Vagina (tissue), 2 donors: Measurements from ENCODE around the gene PORCN.

ENCODE experiments used
- POLR2A ChIP-seq, 2 donors: fragments of 450-650 bp; IDR thresholded peaks; one replicate each; pipeline ENCODE4 v1.6.1; 2017; ENCODE audit warnings: antibody characterized with exemption in 2 of 2, mild to moderate bottlenecking in 2 of 2, moderate library complexity in 2 of 2
- POLR2AphosphoS5 ChIP-seq, 2 donors: sonication (generic); formaldehyde crosslinking; IDR thresholded peaks; one replicate each; pipeline ENCODE4 v1.9.0; 2017; ENCODE audit warnings: antibody characterized with exemption in 2 of 2, mild to moderate bottlenecking in 2 of 2, low read depth in 1 of 2; ENCODE audit not compliant: insufficient read depth in 1 of 2
- TF ChIP-seq, protein P1 (sequence below), 3 experiments: fragments of 450-650 bp in 2 of 3; fragments of 200-600 bp in 1 of 3; sonication (generic) in 1 of 3; IDR thresholded peaks; one replicate each; pipeline ENCODE4 v1.5.1; 2017 to 2019; ENCODE audit warnings: antibody characterized with exemption in 3 of 3, mild to moderate bottlenecking in 2 of 3, moderate library complexity in 2 of 3

DNA sequence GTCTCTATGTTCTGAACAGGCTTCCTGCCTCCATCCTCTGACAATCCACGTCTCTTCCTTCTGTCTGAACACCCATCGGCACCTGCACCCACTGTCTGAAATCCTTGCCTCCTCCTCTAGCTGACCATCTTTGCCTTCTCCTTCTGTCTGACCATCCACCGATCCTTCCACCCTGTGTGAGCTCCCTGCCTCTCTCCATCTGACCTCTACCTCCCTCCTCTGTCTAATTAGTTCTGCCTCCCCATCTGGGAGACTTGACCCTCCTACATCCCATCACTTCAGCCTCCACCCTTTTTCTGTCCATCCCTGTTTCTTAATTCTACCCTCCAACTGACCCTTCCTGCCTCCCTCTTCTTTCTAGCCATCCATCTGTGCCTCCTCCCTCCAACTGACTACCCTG is 48.8 kb upstream of the PORCN start:
- TF ChIP-seq, protein P1, sequence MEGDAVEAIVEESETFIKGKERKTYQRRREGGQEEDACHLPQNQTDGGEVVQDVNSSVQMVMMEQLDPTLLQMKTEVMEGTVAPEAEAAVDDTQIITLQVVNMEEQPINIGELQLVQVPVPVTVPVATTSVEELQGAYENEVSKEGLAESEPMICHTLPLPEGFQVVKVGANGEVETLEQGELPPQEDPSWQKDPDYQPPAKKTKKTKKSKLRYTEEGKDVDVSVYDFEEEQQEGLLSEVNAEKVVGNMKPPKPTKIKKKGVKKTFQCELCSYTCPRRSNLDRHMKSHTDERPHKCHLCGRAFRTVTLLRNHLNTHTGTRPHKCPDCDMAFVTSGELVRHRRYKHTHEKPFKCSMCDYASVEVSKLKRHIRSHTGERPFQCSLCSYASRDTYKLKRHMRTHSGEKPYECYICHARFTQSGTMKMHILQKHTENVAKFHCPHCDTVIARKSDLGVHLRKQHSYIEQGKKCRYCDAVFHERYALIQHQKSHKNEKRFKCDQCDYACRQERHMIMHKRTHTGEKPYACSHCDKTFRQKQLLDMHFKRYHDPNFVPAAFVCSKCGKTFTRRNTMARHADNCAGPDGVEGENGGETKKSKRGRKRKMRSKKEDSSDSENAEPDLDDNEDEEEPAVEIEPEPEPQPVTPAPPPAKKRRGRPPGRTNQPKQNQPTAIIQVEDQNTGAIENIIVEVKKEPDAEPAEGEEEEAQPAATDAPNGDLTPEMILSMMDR (IDR thresholded peaks at IDR 0.05), result no peak
- TF ChIP-seq POLR2AphosphoS5 (IDR thresholded peaks at IDR 0.05; ENCODE audit: insufficient read depth in 1 of 2, low read depth in 1 of 2) (no peak), POLR2A (IDR thresholded peaks at IDR 0.05) (no peak)
